Vagina (tissue), 2 donors: ENCODE data around the gene LZTS2.

Source experiments
- POLR2AphosphoS5 ChIP-seq, 2 donors: sonication (generic); formaldehyde crosslinking; IDR thresholded peaks; one replicate each; pipeline ENCODE4 v1.9.0; 2017; ENCODE audit warnings: antibody characterized with exemption in 2 of 2, mild to moderate bottlenecking in 2 of 2, low read depth in 1 of 2; ENCODE audit not compliant: insufficient read depth in 1 of 2
- TF ChIP-seq, protein P1 (sequence below), 3 experiments: fragments of 450-650 bp in 2 of 3; fragments of 200-600 bp in 1 of 3; sonication (generic) in 1 of 3; IDR thresholded peaks; one replicate each; pipeline ENCODE4 v1.5.1; 2017 to 2019; ENCODE audit warnings: antibody characterized with exemption in 3 of 3, mild to moderate bottlenecking in 2 of 3, moderate library complexity in 2 of 3

DNA sequence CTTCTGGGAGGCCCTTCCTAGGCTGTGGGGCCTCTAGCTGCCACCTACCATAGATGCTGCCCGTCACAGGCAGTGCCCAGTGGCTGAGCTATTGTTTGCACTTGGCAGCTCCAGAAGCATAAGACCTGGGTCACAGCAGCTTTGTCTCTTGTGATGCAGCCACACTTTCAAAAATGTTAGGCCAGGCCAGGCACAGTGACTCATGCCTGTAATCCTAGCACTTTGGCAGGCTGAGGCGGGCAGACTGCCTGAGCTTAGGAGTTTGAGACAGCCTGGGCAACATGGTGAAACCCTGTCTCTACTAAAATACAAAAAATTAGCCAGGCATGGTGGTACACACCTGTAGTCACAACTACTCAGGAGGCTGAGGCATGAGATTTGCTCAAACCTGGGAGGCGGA is 52.7 kb downstream of the LZTS2 start:
- TF ChIP-seq, protein P1, sequence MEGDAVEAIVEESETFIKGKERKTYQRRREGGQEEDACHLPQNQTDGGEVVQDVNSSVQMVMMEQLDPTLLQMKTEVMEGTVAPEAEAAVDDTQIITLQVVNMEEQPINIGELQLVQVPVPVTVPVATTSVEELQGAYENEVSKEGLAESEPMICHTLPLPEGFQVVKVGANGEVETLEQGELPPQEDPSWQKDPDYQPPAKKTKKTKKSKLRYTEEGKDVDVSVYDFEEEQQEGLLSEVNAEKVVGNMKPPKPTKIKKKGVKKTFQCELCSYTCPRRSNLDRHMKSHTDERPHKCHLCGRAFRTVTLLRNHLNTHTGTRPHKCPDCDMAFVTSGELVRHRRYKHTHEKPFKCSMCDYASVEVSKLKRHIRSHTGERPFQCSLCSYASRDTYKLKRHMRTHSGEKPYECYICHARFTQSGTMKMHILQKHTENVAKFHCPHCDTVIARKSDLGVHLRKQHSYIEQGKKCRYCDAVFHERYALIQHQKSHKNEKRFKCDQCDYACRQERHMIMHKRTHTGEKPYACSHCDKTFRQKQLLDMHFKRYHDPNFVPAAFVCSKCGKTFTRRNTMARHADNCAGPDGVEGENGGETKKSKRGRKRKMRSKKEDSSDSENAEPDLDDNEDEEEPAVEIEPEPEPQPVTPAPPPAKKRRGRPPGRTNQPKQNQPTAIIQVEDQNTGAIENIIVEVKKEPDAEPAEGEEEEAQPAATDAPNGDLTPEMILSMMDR (IDR thresholded peaks at IDR 0.05), result no peak
- TF ChIP-seq POLR2AphosphoS5 (IDR thresholded peaks at IDR 0.05; ENCODE audit: insufficient read depth in 1 of 2, low read depth in 1 of 2), result no peak
